ENCODE results near the gene OSBPL1A.

The OSBPL1A gene

DNA sequence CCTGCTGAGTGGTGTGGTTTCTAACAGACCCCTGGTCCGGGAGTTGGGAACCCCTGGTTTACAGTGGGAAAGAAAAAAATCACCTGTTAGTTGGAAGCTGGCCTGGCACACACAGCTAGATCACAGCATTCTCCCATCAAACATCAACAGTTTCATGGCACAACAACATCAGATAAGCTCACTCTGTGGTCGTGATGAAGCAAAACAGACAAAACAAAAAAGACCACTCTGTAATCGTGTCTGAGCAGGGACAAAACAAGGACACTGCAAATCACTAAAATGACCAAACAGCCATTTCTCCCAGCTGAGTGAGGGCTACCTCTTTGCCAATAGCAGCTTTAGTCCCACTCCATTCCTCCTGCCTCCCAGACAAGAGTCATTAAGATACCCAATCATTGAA lies 19.9 kb upstream of the OSBPL1A start:
- TF ChIP-seq, protein P1, sequence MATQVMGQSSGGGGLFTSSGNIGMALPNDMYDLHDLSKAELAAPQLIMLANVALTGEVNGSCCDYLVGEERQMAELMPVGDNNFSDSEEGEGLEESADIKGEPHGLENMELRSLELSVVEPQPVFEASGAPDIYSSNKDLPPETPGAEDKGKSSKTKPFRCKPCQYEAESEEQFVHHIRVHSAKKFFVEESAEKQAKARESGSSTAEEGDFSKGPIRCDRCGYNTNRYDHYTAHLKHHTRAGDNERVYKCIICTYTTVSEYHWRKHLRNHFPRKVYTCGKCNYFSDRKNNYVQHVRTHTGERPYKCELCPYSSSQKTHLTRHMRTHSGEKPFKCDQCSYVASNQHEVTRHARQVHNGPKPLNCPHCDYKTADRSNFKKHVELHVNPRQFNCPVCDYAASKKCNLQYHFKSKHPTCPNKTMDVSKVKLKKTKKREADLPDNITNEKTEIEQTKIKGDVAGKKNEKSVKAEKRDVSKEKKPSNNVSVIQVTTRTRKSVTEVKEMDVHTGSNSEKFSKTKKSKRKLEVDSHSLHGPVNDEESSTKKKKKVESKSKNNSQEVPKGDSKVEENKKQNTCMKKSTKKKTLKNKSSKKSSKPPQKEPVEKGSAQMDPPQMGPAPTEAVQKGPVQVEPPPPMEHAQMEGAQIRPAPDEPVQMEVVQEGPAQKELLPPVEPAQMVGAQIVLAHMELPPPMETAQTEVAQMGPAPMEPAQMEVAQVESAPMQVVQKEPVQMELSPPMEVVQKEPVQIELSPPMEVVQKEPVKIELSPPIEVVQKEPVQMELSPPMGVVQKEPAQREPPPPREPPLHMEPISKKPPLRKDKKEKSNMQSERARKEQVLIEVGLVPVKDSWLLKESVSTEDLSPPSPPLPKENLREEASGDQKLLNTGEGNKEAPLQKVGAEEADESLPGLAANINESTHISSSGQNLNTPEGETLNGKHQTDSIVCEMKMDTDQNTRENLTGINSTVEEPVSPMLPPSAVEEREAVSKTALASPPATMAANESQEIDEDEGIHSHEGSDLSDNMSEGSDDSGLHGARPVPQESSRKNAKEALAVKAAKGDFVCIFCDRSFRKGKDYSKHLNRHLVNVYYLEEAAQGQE (IDR thresholded peaks at IDR 0.05; ENCODE audit: insufficient replicate concordance, low read depth): no peak
- TF ChIP-seq SPI1 (IDR thresholded peaks at IDR 0.05; ENCODE audit: borderline replicate concordance, low read depth) (no peak), POLR2AphosphoS5 (IDR thresholded peaks at IDR 0.05; ENCODE audit: low read depth) (no peak), GABPA (IDR thresholded peaks at IDR 0.05; ENCODE audit: low read depth) (no peak)
- TF ChIP-seq, protein P2, sequence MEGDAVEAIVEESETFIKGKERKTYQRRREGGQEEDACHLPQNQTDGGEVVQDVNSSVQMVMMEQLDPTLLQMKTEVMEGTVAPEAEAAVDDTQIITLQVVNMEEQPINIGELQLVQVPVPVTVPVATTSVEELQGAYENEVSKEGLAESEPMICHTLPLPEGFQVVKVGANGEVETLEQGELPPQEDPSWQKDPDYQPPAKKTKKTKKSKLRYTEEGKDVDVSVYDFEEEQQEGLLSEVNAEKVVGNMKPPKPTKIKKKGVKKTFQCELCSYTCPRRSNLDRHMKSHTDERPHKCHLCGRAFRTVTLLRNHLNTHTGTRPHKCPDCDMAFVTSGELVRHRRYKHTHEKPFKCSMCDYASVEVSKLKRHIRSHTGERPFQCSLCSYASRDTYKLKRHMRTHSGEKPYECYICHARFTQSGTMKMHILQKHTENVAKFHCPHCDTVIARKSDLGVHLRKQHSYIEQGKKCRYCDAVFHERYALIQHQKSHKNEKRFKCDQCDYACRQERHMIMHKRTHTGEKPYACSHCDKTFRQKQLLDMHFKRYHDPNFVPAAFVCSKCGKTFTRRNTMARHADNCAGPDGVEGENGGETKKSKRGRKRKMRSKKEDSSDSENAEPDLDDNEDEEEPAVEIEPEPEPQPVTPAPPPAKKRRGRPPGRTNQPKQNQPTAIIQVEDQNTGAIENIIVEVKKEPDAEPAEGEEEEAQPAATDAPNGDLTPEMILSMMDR (IDR thresholded peaks at IDR 0.05; ENCODE audit: insufficient read depth, low read length): no peak
- Histone ChIP-seq H3K4me3 (replicated peaks; ENCODE audit: insufficient read depth, low read length) (no peak overlapping the region), H3K27me3 (ENCODE audit: insufficient read depth, poor library complexity, severe bottlenecking) (no peaks in the 10 kb centered on the region), H3K27ac (replicated peaks) (no peak overlapping the region)
- no peak for DNase-seq (ENCODE audit: low read depth in 1 of 2, low spot score in 1 of 2)

DNA sequence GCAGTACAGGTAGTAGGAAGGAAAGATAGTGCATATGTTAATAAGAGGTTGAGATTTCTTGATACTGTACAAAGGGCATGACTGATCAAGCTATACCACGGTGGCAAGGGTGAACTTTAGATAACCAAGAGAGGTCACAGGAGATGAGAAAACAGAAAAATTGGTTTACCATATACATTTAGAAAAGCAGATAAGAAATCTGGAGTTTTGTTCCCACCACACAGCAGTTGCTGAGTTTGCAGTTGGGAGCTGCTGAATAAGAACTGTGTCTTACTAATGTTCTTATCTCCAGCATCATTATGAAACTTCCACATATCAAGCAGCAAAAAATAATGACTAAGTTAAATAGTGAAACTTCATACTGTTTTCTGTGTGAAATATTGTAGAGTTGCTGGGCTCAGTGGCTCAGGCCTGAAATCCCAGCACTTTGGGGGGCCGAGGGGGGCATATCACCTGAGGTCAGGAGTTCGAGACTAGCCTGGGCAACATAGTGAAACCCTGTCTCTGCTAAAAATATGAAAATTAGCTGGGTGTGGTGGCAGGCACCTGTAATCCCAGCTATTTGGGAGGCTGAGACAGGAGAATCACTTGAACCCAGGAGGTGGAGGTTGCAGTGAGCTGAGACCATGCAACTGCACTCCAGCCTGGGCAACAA lies 16.9 kb upstream of the OSBPL1A start:
- no peak overlapping the region for H3K4me3 ChIP-seq (replicated peaks; ENCODE audit: insufficient read depth, low read length)
- H3K27ac ChIP-seq (replicated peaks): no peak overlapping the region
- no peak for TF ChIP-seq GABPA (IDR thresholded peaks at IDR 0.05; ENCODE audit: low read depth)
- TF ChIP-seq, protein P2 (IDR thresholded peaks at IDR 0.05; ENCODE audit: insufficient read depth, low read length): no peak
- no peak for DNase-seq (ENCODE audit: low read depth in 1 of 2, low spot score in 1 of 2)
- no peaks in the 10 kb centered on the region for H3K27me3 ChIP-seq (ENCODE audit: insufficient read depth, poor library complexity, severe bottlenecking)

DNA sequence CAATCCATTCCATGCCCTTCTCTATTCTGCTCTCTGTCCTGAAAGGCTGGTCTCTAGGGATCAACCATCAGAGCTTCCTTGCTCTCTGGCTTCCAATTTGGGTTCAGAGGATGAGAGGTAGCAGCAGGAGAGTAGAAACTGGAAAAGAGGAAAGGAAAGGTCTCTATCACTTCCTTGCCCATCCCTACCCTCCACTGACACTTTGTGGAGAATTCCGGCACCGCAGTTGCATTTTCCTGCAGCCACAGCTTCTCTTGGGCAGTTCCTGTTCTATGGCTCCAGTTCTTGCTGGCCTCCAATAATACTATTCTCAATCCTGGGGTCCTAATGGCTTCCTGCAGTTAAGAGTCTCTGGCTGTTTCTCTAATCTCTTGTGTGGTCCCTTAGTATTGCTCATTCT lies 15.5 kb upstream of the OSBPL1A start:
- DNase-seq (ENCODE audit: low read depth in 1 of 2, low spot score in 1 of 2): no peak
- H3K4me3 ChIP-seq (replicated peaks; ENCODE audit: insufficient read depth, low read length): no peak overlapping the region
- no peaks in the 10 kb centered on the region for H3K27me3 ChIP-seq (ENCODE audit: insufficient read depth, poor library complexity, severe bottlenecking)
- TF ChIP-seq SPI1 (IDR thresholded peaks at IDR 0.05; ENCODE audit: borderline replicate concordance, low read depth) (no peak), POLR2AphosphoS5 (IDR thresholded peaks at IDR 0.05; ENCODE audit: low read depth) (no peak), GABPA (IDR thresholded peaks at IDR 0.05; ENCODE audit: low read depth) (no peak)
- TF ChIP-seq, protein P1 (IDR thresholded peaks at IDR 0.05; ENCODE audit: insufficient replicate concordance, low read depth): no peak
- TF ChIP-seq, protein P2 (IDR thresholded peaks at IDR 0.05; ENCODE audit: insufficient read depth, low read length): no peak
- H3K27ac ChIP-seq (replicated peaks): no peak overlapping the region

DNA sequence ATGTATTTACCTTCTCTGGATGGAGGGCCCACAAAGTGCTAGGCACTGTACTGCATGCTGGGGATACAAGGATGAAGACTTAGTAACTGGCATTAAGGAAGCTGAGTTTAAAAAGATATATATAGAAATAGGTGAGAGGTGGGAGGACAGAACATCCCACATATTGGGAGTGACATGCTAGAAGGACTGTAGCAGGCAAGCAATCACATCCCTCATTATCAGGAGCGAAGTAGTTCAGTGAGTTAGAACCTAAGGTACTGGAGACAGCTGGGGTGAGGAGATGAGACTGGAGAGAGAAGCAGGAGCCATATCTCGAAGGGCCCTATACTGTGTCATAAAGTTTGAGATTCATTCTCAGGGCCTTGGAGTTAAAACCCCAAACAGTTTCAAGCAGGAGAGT lies 10.9 kb upstream of the OSBPL1A start:
- Histone ChIP-seq H3K4me3 (replicated peaks; ENCODE audit: insufficient read depth, low read length) (no peak overlapping the region), H3K27me3 (ENCODE audit: insufficient read depth, poor library complexity, severe bottlenecking) (no peaks in the 10 kb centered on the region), H3K27ac (replicated peaks) (no peak overlapping the region)
- DNase-seq (ENCODE audit: low read depth in 1 of 2, low spot score in 1 of 2): no peak
- TF ChIP-seq, protein P2 (IDR thresholded peaks at IDR 0.05; ENCODE audit: insufficient read depth, low read length): no peak
- TF ChIP-seq GABPA (IDR thresholded peaks at IDR 0.05; ENCODE audit: low read depth) (no peak), POLR2AphosphoS5 (IDR thresholded peaks at IDR 0.05; ENCODE audit: low read depth) (no peak), SPI1 (IDR thresholded peaks at IDR 0.05; ENCODE audit: borderline replicate concordance, low read depth) (no peak)
- TF ChIP-seq, protein P1 (IDR thresholded peaks at IDR 0.05; ENCODE audit: insufficient replicate concordance, low read depth): no peak

Measured in HL-60 (cell line).